ENCODE measurements around the gene LRP1B. TPM values are rescaled to one million over a fixed set of nuclear protein-coding genes. Genes with fewer than 3 reads are reported as not detected.

LRP1B gene
- total and polyA plus RNA-seq, 4 donors, result 0.01 to 0.84 (median 0.17) TPM

DNA sequence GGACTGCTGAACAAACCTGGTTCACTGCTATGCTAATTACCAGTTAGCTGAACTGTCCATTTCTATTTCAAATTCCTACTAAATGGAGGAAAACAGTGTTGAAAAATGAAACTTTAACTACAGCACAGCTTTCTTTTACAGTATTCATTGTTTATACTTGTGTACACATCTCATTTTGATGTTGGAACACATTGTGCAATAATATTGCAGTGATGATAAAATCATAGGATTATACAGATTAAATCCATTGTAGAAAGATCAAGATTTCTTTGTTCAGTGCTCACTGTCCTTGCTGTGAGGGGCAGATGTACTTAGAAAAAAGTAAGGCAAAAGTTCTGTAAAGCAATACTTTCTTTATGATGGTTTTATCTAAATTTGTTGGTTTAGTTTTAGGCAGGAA is 1055.1 kb downstream of the LRP1B start:
- Histone ChIP-seq H3K9me3 (ENCODE audit: control insufficient read depth in 4 of 4, low read length in 3 of 4) (no peaks in the 10 kb centered on the region), H3K27me3 (ENCODE audit: control insufficient read depth in 4 of 4, insufficient read depth in 4 of 4, low read length in 3 of 4) (no peaks in the 10 kb centered on the region), H3K9ac (ENCODE audit: low read depth in 1 of 2, low read length in 2 of 2) (no peak overlapping the region), H3K4me1 (ENCODE audit: control insufficient read depth in 4 of 4, insufficient read depth in 4 of 4, low read length in 3 of 4) (no peaks in the 10 kb centered on the region), H3K27ac (ENCODE audit: low read depth in 1 of 2, low read length in 2 of 2) (no peak overlapping the region), H3K36me3 (ENCODE audit: control insufficient read depth in 4 of 4, insufficient read depth in 3 of 4, low read depth in 1 of 4, low read length in 3 of 4) (no peaks in the 10 kb centered on the region), H3K4me3 (ENCODE audit: low read depth in 1 of 3, low read length in 3 of 3) (no peak overlapping the region)
- no peak for DNase-seq (ENCODE audit: low spot score)
- TF ChIP-seq HNF4G (IDR thresholded peaks at IDR 0.05) (no peak), YY1 (IDR thresholded peaks at IDR 0.05) (no peak), SP1 (IDR thresholded peaks at IDR 0.05) (no peak)
- TF ChIP-seq, protein P1, sequence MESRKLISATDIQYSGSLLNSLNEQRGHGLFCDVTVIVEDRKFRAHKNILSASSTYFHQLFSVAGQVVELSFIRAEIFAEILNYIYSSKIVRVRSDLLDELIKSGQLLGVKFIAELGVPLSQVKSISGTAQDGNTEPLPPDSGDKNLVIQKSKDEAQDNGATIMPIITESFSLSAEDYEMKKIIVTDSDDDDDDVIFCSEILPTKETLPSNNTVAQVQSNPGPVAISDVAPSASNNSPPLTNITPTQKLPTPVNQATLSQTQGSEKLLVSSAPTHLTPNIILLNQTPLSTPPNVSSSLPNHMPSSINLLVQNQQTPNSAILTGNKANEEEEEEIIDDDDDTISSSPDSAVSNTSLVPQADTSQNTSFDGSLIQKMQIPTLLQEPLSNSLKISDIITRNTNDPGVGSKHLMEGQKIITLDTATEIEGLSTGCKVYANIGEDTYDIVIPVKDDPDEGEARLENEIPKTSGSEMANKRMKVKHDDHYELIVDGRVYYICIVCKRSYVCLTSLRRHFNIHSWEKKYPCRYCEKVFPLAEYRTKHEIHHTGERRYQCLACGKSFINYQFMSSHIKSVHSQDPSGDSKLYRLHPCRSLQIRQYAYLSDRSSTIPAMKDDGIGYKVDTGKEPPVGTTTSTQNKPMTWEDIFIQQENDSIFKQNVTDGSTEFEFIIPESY (IDR thresholded peaks at IDR 0.05), result no peak
- TF ChIP-seq, protein P2, sequence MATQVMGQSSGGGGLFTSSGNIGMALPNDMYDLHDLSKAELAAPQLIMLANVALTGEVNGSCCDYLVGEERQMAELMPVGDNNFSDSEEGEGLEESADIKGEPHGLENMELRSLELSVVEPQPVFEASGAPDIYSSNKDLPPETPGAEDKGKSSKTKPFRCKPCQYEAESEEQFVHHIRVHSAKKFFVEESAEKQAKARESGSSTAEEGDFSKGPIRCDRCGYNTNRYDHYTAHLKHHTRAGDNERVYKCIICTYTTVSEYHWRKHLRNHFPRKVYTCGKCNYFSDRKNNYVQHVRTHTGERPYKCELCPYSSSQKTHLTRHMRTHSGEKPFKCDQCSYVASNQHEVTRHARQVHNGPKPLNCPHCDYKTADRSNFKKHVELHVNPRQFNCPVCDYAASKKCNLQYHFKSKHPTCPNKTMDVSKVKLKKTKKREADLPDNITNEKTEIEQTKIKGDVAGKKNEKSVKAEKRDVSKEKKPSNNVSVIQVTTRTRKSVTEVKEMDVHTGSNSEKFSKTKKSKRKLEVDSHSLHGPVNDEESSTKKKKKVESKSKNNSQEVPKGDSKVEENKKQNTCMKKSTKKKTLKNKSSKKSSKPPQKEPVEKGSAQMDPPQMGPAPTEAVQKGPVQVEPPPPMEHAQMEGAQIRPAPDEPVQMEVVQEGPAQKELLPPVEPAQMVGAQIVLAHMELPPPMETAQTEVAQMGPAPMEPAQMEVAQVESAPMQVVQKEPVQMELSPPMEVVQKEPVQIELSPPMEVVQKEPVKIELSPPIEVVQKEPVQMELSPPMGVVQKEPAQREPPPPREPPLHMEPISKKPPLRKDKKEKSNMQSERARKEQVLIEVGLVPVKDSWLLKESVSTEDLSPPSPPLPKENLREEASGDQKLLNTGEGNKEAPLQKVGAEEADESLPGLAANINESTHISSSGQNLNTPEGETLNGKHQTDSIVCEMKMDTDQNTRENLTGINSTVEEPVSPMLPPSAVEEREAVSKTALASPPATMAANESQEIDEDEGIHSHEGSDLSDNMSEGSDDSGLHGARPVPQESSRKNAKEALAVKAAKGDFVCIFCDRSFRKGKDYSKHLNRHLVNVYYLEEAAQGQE (IDR thresholded peaks at IDR 0.05), result no peak

DNA sequence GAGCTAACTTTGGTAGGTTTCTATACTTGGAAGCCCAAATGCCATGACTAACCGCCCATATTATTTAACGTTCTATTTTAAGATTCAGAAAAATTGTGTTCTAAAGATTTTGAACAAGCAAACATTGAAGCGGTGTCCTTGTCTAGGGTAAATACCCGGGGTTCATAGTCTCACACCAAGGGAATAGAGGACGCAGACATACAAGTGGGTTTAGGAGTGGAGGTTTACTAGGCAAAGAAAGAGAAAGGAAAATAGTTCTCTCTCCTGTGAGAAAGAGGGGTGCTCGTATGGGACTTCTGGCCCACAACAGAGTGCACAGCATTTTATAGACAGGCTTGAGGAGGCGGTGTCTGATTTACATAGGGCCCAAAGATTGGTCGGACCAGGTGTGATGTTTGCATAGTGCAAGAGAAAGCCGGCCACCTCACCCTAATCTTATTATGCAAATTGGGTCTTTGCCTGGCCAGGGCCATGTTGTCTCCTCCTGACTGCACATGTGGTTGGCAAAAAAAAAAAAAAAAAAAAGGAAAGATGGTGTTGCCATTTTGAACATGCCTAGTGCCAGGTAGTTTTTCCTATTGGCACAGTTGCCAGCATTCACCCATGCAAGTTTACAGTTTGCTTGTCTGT is 1062.6 kb downstream of the LRP1B start:
- Histone ChIP-seq H3K27ac (ENCODE audit: low read depth in 1 of 2, low read length in 2 of 2) (no peak overlapping the region), H3K4me3 (ENCODE audit: low read depth in 1 of 3, low read length in 3 of 3) (no peak overlapping the region), H3K9ac (ENCODE audit: low read depth in 1 of 2, low read length in 2 of 2) (no peak overlapping the region), H3K9me3 (ENCODE audit: control insufficient read depth in 4 of 4, low read length in 3 of 4) (no peaks in the 10 kb centered on the region), H3K4me1 (ENCODE audit: control insufficient read depth in 4 of 4, insufficient read depth in 4 of 4, low read length in 3 of 4) (no peaks in the 10 kb centered on the region), H3K27me3 (ENCODE audit: control insufficient read depth in 4 of 4, insufficient read depth in 4 of 4, low read length in 3 of 4) (no peaks in the 10 kb centered on the region), H3K36me3 (ENCODE audit: control insufficient read depth in 4 of 4, insufficient read depth in 3 of 4, low read depth in 1 of 4, low read length in 3 of 4) (no peaks in the 10 kb centered on the region)
- TF ChIP-seq YY1 (IDR thresholded peaks at IDR 0.05), result no peak
- TF ChIP-seq FOXA2 (IDR thresholded peaks at IDR 0.05), result no peak
- no peak for TF ChIP-seq SP1 (IDR thresholded peaks at IDR 0.05)
- TF ChIP-seq, protein P3, sequence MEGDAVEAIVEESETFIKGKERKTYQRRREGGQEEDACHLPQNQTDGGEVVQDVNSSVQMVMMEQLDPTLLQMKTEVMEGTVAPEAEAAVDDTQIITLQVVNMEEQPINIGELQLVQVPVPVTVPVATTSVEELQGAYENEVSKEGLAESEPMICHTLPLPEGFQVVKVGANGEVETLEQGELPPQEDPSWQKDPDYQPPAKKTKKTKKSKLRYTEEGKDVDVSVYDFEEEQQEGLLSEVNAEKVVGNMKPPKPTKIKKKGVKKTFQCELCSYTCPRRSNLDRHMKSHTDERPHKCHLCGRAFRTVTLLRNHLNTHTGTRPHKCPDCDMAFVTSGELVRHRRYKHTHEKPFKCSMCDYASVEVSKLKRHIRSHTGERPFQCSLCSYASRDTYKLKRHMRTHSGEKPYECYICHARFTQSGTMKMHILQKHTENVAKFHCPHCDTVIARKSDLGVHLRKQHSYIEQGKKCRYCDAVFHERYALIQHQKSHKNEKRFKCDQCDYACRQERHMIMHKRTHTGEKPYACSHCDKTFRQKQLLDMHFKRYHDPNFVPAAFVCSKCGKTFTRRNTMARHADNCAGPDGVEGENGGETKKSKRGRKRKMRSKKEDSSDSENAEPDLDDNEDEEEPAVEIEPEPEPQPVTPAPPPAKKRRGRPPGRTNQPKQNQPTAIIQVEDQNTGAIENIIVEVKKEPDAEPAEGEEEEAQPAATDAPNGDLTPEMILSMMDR (IDR thresholded peaks at IDR 0.05; ENCODE audit: low read depth, low read length, missing input control), result no peak
- TF ChIP-seq FOXA1 (IDR thresholded peaks at IDR 0.05), result no peak
- TF ChIP-seq RXRA (IDR thresholded peaks at IDR 0.05), result no peak
- 86% methylated on average over 9 of the region's 9 CpGs for WGBS
- DNase-seq (ENCODE audit: low spot score), result no peak

DNA sequence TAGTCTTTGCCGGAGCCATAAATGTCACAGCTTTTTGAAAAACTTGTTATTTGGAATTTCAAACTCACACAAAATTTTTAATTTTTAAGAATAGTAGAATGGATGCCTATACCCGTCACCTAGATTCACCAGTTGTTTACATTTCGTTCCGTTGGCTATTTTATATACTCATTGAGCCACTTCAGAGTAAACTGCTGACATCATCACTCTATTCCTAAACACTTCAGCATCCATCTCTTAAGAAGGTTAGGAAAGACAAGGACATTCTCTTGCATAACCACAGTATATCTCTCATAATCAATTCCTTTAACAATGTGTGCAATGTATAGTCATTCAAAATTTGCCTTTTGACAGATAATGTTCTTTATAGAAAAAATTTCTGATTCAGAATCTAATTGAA is 1065.8 kb downstream of the LRP1B start:
- no peak overlapping the region for H3K9ac ChIP-seq (ENCODE audit: low read depth in 1 of 2, low read length in 2 of 2)
- no peaks in the 10 kb centered on the region for H3K9me3 ChIP-seq (ENCODE audit: control insufficient read depth in 4 of 4, low read length in 3 of 4)
- no peak for DNase-seq (ENCODE audit: low spot score)
- H3K27ac ChIP-seq (ENCODE audit: low read depth in 1 of 2, low read length in 2 of 2), result no peak overlapping the region
- no peaks in the 10 kb centered on the region for H3K27me3 ChIP-seq (ENCODE audit: control insufficient read depth in 4 of 4, insufficient read depth in 4 of 4, low read length in 3 of 4)
- no peaks in the 10 kb centered on the region for H3K36me3 ChIP-seq (ENCODE audit: control insufficient read depth in 4 of 4, insufficient read depth in 3 of 4, low read depth in 1 of 4, low read length in 3 of 4)
- 73% methylated on average over 4 of the region's 4 CpGs for WGBS
- TF ChIP-seq NR2F2 (IDR thresholded peaks at IDR 0.05) (no peak), FOXA1 (IDR thresholded peaks at IDR 0.05) (no peak)
- no peak overlapping the region for H3K4me3 ChIP-seq (ENCODE audit: low read depth in 1 of 3, low read length in 3 of 3)
- no peaks in the 10 kb centered on the region for H3K4me1 ChIP-seq (ENCODE audit: control insufficient read depth in 4 of 4, insufficient read depth in 4 of 4, low read length in 3 of 4)
